Gastroesophageal sphincter (tissue), 4 donors: ENCODE measurements around the gene KITLG. TPM values are rescaled to one million over a fixed set of nuclear protein-coding genes. Genes with fewer than 3 reads are reported as not detected.
A peak's percentile ranks its signal among the peaks of the same experiment; 100 is the strongest.

Source experiments
- ATAC-seq: fragments of 150-250 bp; one replicate; pipeline ENCODE4 v1.9.1; 2016; ENCODE audit warnings: mild to moderate bottlenecking, moderate library complexity
- H3K27ac ChIP-seq, 4 donors: fragments of 200-600 bp; sonication (generic) in 3 of 4; 1 replicate in 3 of 4; 2 replicates in 1 of 4; pipeline ENCODE4 v1.5.1; 2016 to 2019
- H3K27me3 ChIP-seq: fragments of 200-600 bp; sonication (generic); one replicate; pipeline ENCODE4 v1.5.1; 2019
- H3K36me3 ChIP-seq, 2 donors: fragments of 200-600 bp; sonication (generic); one replicate each; pipeline ENCODE4 v1.5.1; 2019; ENCODE audit warnings: control low read depth in 1 of 2
- H3K4me1 ChIP-seq, 3 donors: fragments of 200-600 bp; sonication (generic); 1 replicate in 2 of 3; 2 replicates in 1 of 3; pipeline ENCODE4 v1.5.1; 2016 to 2019; ENCODE audit warnings: control low read depth in 2 of 3
- H3K4me3 ChIP-seq, 2 donors: fragments of 200-600 bp; sonication (generic); one replicate each; pipeline ENCODE4 v1.5.1; 2019; ENCODE audit warnings: mild to moderate bottlenecking in 1 of 2, moderate library complexity in 1 of 2
- H3K9me3 ChIP-seq, 3 donors: fragments of 200-600 bp; sonication (generic); one replicate each; pipeline ENCODE4 v1.5.1; 2017 to 2019; ENCODE audit warnings: control low read depth in 2 of 3
- CTCF ChIP-seq, 4 experiments: fragments of 200-600 bp in 2 of 4; fragments of 450-650 bp in 2 of 4; sonication (generic) in 1 of 4; IDR thresholded peaks; one replicate each; pipeline ENCODE4 v1.5.1; 2017 to 2019; ENCODE audit warnings: antibody characterized with exemption in 4 of 4, mild to moderate bottlenecking in 2 of 4, moderate library complexity in 2 of 4
- EP300 ChIP-seq: sonication (generic); formaldehyde crosslinking; IDR thresholded peaks from one replicate; pipeline ENCODE4 v1.6.1; 2017; ENCODE audit warnings: antibody characterized with exemption, mild to moderate bottlenecking
- POLR2A ChIP-seq, 2 donors: fragments of 450-650 bp; IDR thresholded peaks; one replicate each; pipeline ENCODE4 v1.6.1; 2017; ENCODE audit warnings: antibody characterized with exemption in 2 of 2, mild to moderate bottlenecking in 2 of 2, moderate library complexity in 1 of 2
- POLR2AphosphoS5 ChIP-seq: sonication (generic); formaldehyde crosslinking; IDR thresholded peaks from one replicate; pipeline ENCODE4 v1.6.1; 2017; ENCODE audit warnings: antibody characterized with exemption
- WGBS, 2 donors: methylation state at CpG; one replicate each; pipeline ENCODE4 v1.1.5; 2018; ENCODE audit warnings: low coverage in 1 of 2; 5-methylcytosine and 5-hydroxymethylcytosine counted together
- total RNA-seq, 4 donors: library from RNA; depleted of rRNA; stranded (reverse); fragments of >200 nt; gene quantifications; one replicate each; pipeline ENCODE4 v1.1.0, GENCODE V29; 2016

KITLG gene
- total RNA-seq, 4 donors from 2014 or later: 48.5 to 239 (median 112) TPM

- Histone ChIP-seq H3K27me3 (no peaks in the 10 kb centered on the region), H3K4me3 (no peak overlapping the region), H3K27ac (peak overlapping the region; percentile 44 to 66 (median 62)), H3K36me3 (no peaks in the 10 kb centered on the region), H3K9me3 (no peaks in the 10 kb centered on the region), H3K4me1 (peaks cover 8 to 97% (median 10%) of the 10 kb centered on the region in 3 donors)
- TF ChIP-seq POLR2A (IDR thresholded peaks at IDR 0.05): no peak
- no peak for TF ChIP-seq POLR2AphosphoS5
- TF ChIP-seq EP300: no peak
- no peak for TF ChIP-seq CTCF (IDR thresholded peaks at IDR 0.05)
- WGBS, 2 donors: 23 to 33% methylated on average over 2 of the region's 2 CpGs
- no peak for ATAC-seq
These were observed 20.5 kb downstream of the KITLG start for GRCh38 chr12:88559772-88560171.

- no peak for ATAC-seq
- H3K4me1 ChIP-seq: peaks cover 11 to 97% (median 12%) of the 10 kb centered on the region in 3 donors
- H3K27me3 ChIP-seq: no peaks in the 10 kb centered on the region
- no peaks in the 10 kb centered on the region for H3K9me3 ChIP-seq
- no peaks in the 10 kb centered on the region for H3K36me3 ChIP-seq
- H3K4me3 ChIP-seq: no peak overlapping the region
- H3K27ac ChIP-seq: peak overlapping the region; percentile 44 to 66 (median 62)
- TF ChIP-seq POLR2A (IDR thresholded peaks at IDR 0.05): no peak
- TF ChIP-seq CTCF (IDR thresholded peaks at IDR 0.05): no peak
- no peak for TF ChIP-seq POLR2AphosphoS5
- 46 to 52% methylated on average over 6 to 7 of the region's 7 CpGs for WGBS, 2 donors
These were observed 21.1 kb downstream of the KITLG start for GRCh38 chr12:88559199-88559598.

GRCh38 chr12:88558340-88558867 lies 21.9 kb downstream of the KITLG start:
- Histone ChIP-seq H3K4me3 (no peak overlapping the region), H3K9me3 (no peaks in the 10 kb centered on the region), H3K27me3 (no peaks in the 10 kb centered on the region), H3K4me1 (peaks cover 11 to 97% (median 19%) of the 10 kb centered on the region in 3 donors), H3K27ac (peak overlapping the region; percentile 44 to 66 (median 62)), H3K36me3 (no peaks in the 10 kb centered on the region)
- ATAC-seq: no peak
- WGBS, 2 donors: 32% methylated on average over 3 of the region's 3 CpGs
- TF ChIP-seq POLR2AphosphoS5: no peak
- TF ChIP-seq EP300: no peak
- TF ChIP-seq CTCF (IDR thresholded peaks at IDR 0.05): no peak
- no peak for TF ChIP-seq POLR2A (IDR thresholded peaks at IDR 0.05)

GRCh38 chr12:88556213-88556774 lies 24.0 kb downstream of the KITLG start:
- Histone ChIP-seq H3K9me3 (no peaks in the 10 kb centered on the region), H3K4me3 (no peak overlapping the region), H3K36me3 (no peaks in the 10 kb centered on the region), H3K4me1 (peaks cover 19 to 99% (median 31%) of the 10 kb centered on the region in 3 donors), H3K27ac (peak overlapping the region in 3 of 4 donors; percentile 15 to 65 (median 63)), H3K27me3 (no peaks in the 10 kb centered on the region)
- no peak for TF ChIP-seq POLR2AphosphoS5
- TF ChIP-seq CTCF (IDR thresholded peaks at IDR 0.05): no peak
- no peak for TF ChIP-seq POLR2A (IDR thresholded peaks at IDR 0.05)
- TF ChIP-seq EP300: no peak
- 65 to 77% methylated on average over 2 of the region's 2 CpGs for WGBS, 2 donors
- ATAC-seq: no peak
